ENCODE results near the gene ENPEP.

DNA sequence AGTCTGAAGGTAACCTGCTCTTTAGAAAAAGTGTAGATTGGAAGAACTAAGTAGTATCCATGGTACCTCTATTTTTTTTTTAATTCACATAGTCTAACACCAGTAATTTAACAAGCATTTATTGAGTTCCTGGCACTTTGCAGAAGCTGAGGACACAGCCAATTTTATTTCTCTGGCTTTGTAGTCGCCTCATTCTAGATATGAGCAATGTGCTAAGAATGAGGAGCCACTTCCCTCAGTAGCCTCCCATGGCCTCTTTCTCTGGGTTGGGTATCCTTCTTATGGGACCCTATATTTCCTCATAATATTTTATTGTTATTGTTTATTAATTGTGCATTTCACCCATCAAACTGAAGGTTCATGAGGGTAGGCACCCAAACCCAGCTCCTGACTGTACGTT is 67.6 kb downstream of the ENPEP start:
- TF ChIP-seq, protein P1, sequence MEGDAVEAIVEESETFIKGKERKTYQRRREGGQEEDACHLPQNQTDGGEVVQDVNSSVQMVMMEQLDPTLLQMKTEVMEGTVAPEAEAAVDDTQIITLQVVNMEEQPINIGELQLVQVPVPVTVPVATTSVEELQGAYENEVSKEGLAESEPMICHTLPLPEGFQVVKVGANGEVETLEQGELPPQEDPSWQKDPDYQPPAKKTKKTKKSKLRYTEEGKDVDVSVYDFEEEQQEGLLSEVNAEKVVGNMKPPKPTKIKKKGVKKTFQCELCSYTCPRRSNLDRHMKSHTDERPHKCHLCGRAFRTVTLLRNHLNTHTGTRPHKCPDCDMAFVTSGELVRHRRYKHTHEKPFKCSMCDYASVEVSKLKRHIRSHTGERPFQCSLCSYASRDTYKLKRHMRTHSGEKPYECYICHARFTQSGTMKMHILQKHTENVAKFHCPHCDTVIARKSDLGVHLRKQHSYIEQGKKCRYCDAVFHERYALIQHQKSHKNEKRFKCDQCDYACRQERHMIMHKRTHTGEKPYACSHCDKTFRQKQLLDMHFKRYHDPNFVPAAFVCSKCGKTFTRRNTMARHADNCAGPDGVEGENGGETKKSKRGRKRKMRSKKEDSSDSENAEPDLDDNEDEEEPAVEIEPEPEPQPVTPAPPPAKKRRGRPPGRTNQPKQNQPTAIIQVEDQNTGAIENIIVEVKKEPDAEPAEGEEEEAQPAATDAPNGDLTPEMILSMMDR (IDR thresholded peaks at IDR 0.05): no peak
- no peak for TF ChIP-seq POLR2A (IDR thresholded peaks at IDR 0.05)
